CD4-positive, alpha-beta T cell (primary cell): ENCODE results near the gene RAI14. TPM values are rescaled to one million over a fixed set of nuclear protein-coding genes. Genes with fewer than 3 reads are reported as not detected.

Experiments
- ATAC-seq: fragments of 200-7000 bp; cut with Tn5 transposase; one replicate; pipeline ENCODE4 v1.10.0; 2022; ENCODE audit warnings: mild to moderate bottlenecking; ENCODE audit not compliant: poor library complexity
- CTCF ChIA-PET: fragments of 350-600 bp; sonication (Branson Sonifier 250); formaldehyde crosslinking; loops from one replicate; lab custom pipeline; 2021; ENCODE audit warnings: antibody characterized with exemption, inconsistent platforms; lab: Charles Lee
- POLR2A ChIA-PET: fragments of 350-600 bp; sonication (Branson Sonifier 250); formaldehyde crosslinking; loops from one replicate; lab custom pipeline; 2021; ENCODE audit warnings: antibody characterized with exemption, inconsistent platforms; lab: Charles Lee
- DNase-seq, 14 experiments: peaks; one replicate each; pipeline ENCODE4 v3.0.0-alpha.2; 2013 to 2020; ENCODE audit warnings: mixed read lengths in 2 of 14
- H3K27ac ChIP-seq, 2 donors: one replicate each; pipeline versions ENCODE4 v1.5.1 to v1.7.0; 2013; ENCODE audit warnings: low read length in 2 of 2, low read depth in 1 of 2, mild to moderate bottlenecking in 1 of 2
- H3K27me3 ChIP-seq, 2 experiments: 1 replicate in 1 of 2; 2 replicates in 1 of 2; pipeline versions ENCODE4 v1.6.1 to v1.7.0; 2013; ENCODE audit warnings: low read length in 2 of 2, control low read depth in 1 of 2, mild to moderate bottlenecking in 1 of 2, moderate library complexity in 1 of 2; ENCODE audit not compliant: insufficient read depth in 2 of 2, control insufficient read depth in 1 of 2
- H3K36me3 ChIP-seq: one replicate; pipeline ENCODE4 v1.6.1; 2013; ENCODE audit warnings: low read length, control low read depth; ENCODE audit not compliant: insufficient read depth
- H3K4me1 ChIP-seq: one replicate; pipeline ENCODE4 v1.6.1; 2013; ENCODE audit warnings: low read length, control low read depth; ENCODE audit not compliant: insufficient read depth
- H3K4me3 ChIP-seq: one replicate; pipeline ENCODE4 v1.5.1; 2013; ENCODE audit warnings: mild to moderate bottlenecking, low read length, moderate library complexity
- H3K9me3 ChIP-seq, 2 experiments: 1 replicate in 1 of 2; 2 replicates in 1 of 2; pipeline versions ENCODE4 v1.6.1 to v1.7.0; 2013; ENCODE audit warnings: low read length in 2 of 2, mild to moderate bottlenecking in 2 of 2, control low read depth in 1 of 2, moderate library complexity in 1 of 2; ENCODE audit not compliant: control insufficient read depth in 1 of 2, insufficient read depth in 1 of 2
- H3K27ac Mint-ChIP-seq: one replicate; pipeline ENCODE4 v1.8.0; 2020; ENCODE audit warnings: mixed read lengths
- H3K27me3 Mint-ChIP-seq: one replicate; pipeline ENCODE4 v1.8.0; 2021; ENCODE audit warnings: mixed read lengths
- H3K36me3 Mint-ChIP-seq: one replicate; pipeline ENCODE4 v1.8.0; 2021; ENCODE audit warnings: low read depth, mixed read lengths
- H3K4me1 Mint-ChIP-seq: one replicate; pipeline ENCODE4 v1.8.0; 2021; ENCODE audit warnings: low read depth, mixed read lengths
- H3K4me3 Mint-ChIP-seq: one replicate; pipeline ENCODE4 v1.8.0; 2020; ENCODE audit warnings: mild to moderate bottlenecking, mixed read lengths
- H3K9me3 Mint-ChIP-seq: one replicate; pipeline ENCODE4 v1.8.0; 2020; ENCODE audit warnings: mixed read lengths
- CTCF ChIP-seq: fragments of 200-600 bp; IDR thresholded peaks from one replicate; pipeline ENCODE4 v1.8.0; 2022; ENCODE audit warnings: antibody characterized with exemption, mild to moderate bottlenecking
- intact Hi-C, 2 experiments: fragments of 100-400 bp; cut with DNase I in 1 of 2; cut with micrococcal nuclease in 1 of 2; formaldehyde crosslinking; loops; one replicate each; pipeline versions ENCODE4 v1.15.1 to v1.9.0; 2023 to 2025; cut with DNase I, micrococcal nuclease
- total RNA-seq, 174 experiments: library from RNA in 2 of 174; stranded (reverse) in 2 of 174; gene quantifications; one replicate each; pipeline ENCODE4 v1.2.3 and lab custom pipeline; 2021 to 2026

Gene RAI14
- total RNA-seq, 2 experiments from 2014 or later, result 0.20 to 0.60 TPM

- intact Hi-C loops, result loop anchor here in 1 of 2 experiments (5.0 kb wide), 1 partner anchor 837 kb away; the partner anchor contains the start of gene AMACR
- POLR2A ChIA-PET, result no interaction called here
- ATAC-seq, result no peak
- Mint-ChIP-seq H3K27me3 (peaks cover 12% of the 10 kb centered on the region), H3K4me3 (no peak overlapping the region), H3K9me3 (no peaks in the 10 kb centered on the region), H3K27ac (no peak overlapping the region), H3K36me3 (peaks cover 6% of the 10 kb centered on the region), H3K4me1 (peaks cover 6% of the 10 kb centered on the region)
- CTCF ChIA-PET, result interaction anchor here (0.6 kb wide), 3 partner anchors 30 to 874 kb away, joined by 3 read pairs; no protein-coding TSS in a partner anchor
- Histone ChIP-seq H3K4me1 (peaks cover 8% of the 10 kb centered on the region), H3K27me3 (no peaks in the 10 kb centered on the region), H3K4me3 (no peak overlapping the region), H3K36me3 (no peaks in the 10 kb centered on the region), H3K9me3 (no peaks in the 10 kb centered on the region), H3K27ac (no peak overlapping the region)
- no peak for DNase-seq
- no peak for TF ChIP-seq CTCF
Measured at GRCh38 chr5:34844106-34844505, 188.0 kb downstream of the RAI14 start.

DNA sequence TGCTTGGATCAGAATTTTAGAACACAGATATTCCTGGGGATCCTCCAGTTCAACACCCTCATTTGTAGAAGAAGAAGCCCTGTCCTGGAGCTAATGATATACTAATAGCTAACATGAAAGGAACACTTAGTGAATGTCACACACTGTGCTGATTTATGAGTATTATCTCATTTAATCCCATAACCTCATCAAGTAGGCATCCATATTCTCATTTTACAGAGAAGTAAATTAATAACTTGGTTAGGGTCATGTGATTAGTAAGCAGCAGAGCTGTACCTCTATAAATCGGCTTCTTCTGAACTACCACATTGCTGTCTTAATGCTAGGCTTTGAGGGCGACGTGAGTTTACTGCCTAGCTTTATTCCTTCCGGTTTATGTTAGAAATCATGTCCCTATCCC is 188.9 kb downstream of the RAI14 start:
- no peak for ATAC-seq
- H3K4me1 ChIP-seq, result no peaks in the 10 kb centered on the region
- no peaks in the 10 kb centered on the region for H3K36me3 ChIP-seq
- DNase-seq, result no peak
- Mint-ChIP-seq H3K27me3 (peaks cover 16% of the 10 kb centered on the region), H3K27ac (no peak overlapping the region), H3K4me3 (no peak overlapping the region), H3K36me3 (no peaks in the 10 kb centered on the region), H3K9me3 (no peaks in the 10 kb centered on the region), H3K4me1 (no peaks in the 10 kb centered on the region)
- intact Hi-C loops, result loop anchor here in 1 of 2 experiments (5.0 kb wide), 1 partner anchor 838 kb away; the partner anchor contains the start of gene AMACR
- H3K27ac ChIP-seq, result no peak overlapping the region
- H3K27me3 ChIP-seq, result no peaks in the 10 kb centered on the region
- no peak for TF ChIP-seq CTCF
- H3K9me3 ChIP-seq, result no peaks in the 10 kb centered on the region
- ChIA-PET POLR2A (no interaction called here), CTCF (interaction anchor here (0.6 kb wide), 1 partner anchor 29 kb away, joined by 3 read pairs; no protein-coding TSS in a partner anchor)
- no peak overlapping the region for H3K4me3 ChIP-seq

DNA sequence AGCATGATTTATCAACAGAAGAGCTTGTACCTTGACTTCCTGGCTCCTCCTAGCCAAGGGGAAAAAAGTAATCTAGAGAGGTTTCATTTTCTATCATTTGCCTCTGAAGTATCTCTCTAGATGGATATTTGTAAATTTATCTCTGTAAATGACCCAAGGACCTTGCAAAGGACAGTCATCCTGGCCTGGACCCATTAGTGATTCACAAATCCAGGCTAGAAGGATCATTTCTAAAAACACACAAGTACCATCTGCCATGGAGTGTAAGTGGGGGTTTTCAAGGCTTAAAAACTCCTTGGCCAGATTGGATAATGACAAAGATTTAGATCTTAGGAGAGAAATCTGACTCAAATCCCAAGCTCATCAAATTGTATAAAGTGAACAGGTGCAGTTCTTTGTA is 190.9 kb downstream of the RAI14 start:
- H3K36me3 ChIP-seq, result no peaks in the 10 kb centered on the region
- DNase-seq (no peak), ATAC-seq (no peak)
- no peak overlapping the region for H3K27ac ChIP-seq
- ChIA-PET POLR2A (interaction anchor here (0.6 kb wide), 1 partner anchor 8 kb away, joined by 3 read pairs; no protein-coding TSS in a partner anchor), CTCF (no interaction called here)
- intact Hi-C loops, result no loop called here
- H3K9me3 ChIP-seq, result no peaks in the 10 kb centered on the region
- Mint-ChIP-seq H3K27ac (no peak overlapping the region), H3K27me3 (peaks cover 16% of the 10 kb centered on the region), H3K4me3 (no peak overlapping the region), H3K36me3 (no peaks in the 10 kb centered on the region), H3K9me3 (no peaks in the 10 kb centered on the region), H3K4me1 (no peaks in the 10 kb centered on the region)
- no peaks in the 10 kb centered on the region for H3K4me1 ChIP-seq
- H3K27me3 ChIP-seq, result no peaks in the 10 kb centered on the region
- no peak for TF ChIP-seq CTCF
- no peak overlapping the region for H3K4me3 ChIP-seq
